HepG2 (cell line): ENCODE measurements around the gene GSAP. TPM values are rescaled to one million over a fixed set of nuclear protein-coding genes. Genes with fewer than 3 reads are reported as not detected.
"Not testable (repeated sequence)": the region's sequence is repeated elsewhere in the genome, so short reads cannot be mapped to it uniquely, and the experiment has no call there.

ENCODE experiments used
- ATAC-seq: fragments of 200-7000 bp; cut with Tn5 transposase; 3 replicates; pipeline ENCODE4 v1.9.1; 2020; ENCODE audit warnings: mild to moderate bottlenecking, moderate library complexity
- BruUV-seq: library from RNA; stranded (reverse); fragments of 400-500 nt; replicated peaks from 2 replicates; lab custom pipeline; 2021; lab: Mats Ljungman, UMichigan
- CTCF ChIA-PET: fragments of 300-600 bp; formaldehyde crosslinking; extraction: SDS; loops from one replicate; lab custom pipeline; 2021; ENCODE audit warnings: low total read pairs, inconsistent platforms, low intra/inter-chr PET ratio; lab: Yijun Ruan, JAX
- POLR2A ChIA-PET: fragments of 350-600 bp; sonication (Branson Sonifier 250); formaldehyde crosslinking; loops from one replicate; lab custom pipeline; 2020; ENCODE audit warnings: antibody characterized with exemption, inconsistent platforms; lab: Yijun Ruan, JAX
- DNase-seq: peaks from one replicate; pipeline ENCODE4 v3.0.0-alpha.2; 2015; ENCODE audit warnings: low spot score
- FAIRE-seq: peaks from 3 replicates; lab custom pipeline; 2011; peaks lifted over from hg19 to GRCh38; lab: Jason Lieb, UNC
- H2AFZ ChIP-seq: one replicate; pipeline ENCODE4 v1.6.1; 2011; ENCODE audit warnings: low read length, inconsistent platforms
- H3K27ac ChIP-seq: fragments of 300-600 bp; 3 replicates; pipeline ENCODE4 v1.8.0; 2011; ENCODE audit warnings: mixed run types, mild to moderate bottlenecking, mixed read lengths, low read length, inconsistent platforms; ENCODE audit not compliant: insufficient read depth; ENCODE audit errors: extremely low read length
- H3K27me3 ChIP-seq, 2 experiments: fragments of 200-600 bp in 1 of 2; 2 replicates in 1 of 2; 3 replicates in 1 of 2; pipeline versions ENCODE4 v1.6.0 to v1.8.0; 2011; ENCODE audit warnings: low read length in 2 of 2, mild to moderate bottlenecking in 2 of 2, moderate library complexity in 2 of 2, inconsistent platforms in 1 of 2; ENCODE audit not compliant: insufficient read depth in 2 of 2, control insufficient read depth in 1 of 2
- H3K36me3 ChIP-seq, 2 experiments: fragments of 200-600 bp in 1 of 2; replicated peaks in 1 of 2; 2 replicates in 1 of 2; 3 replicates in 1 of 2; pipeline versions ENCODE4 v1.5.1 to v1.8.0; 2011; ENCODE audit warnings: low read length in 2 of 2, inconsistent platforms in 1 of 2; ENCODE audit not compliant: insufficient read depth in 2 of 2, control insufficient read depth in 1 of 2
- H3K4me1 ChIP-seq: 2 replicates; pipeline ENCODE4 v1.5.1; 2012; ENCODE audit warnings: low read length, inconsistent platforms; ENCODE audit not compliant: insufficient read depth
- H3K4me2 ChIP-seq: 2 replicates; pipeline ENCODE4 v1.6.0; 2011; ENCODE audit warnings: low read depth, low read length, inconsistent platforms
- H3K4me3 ChIP-seq, 3 experiments: fragments of 200-600 bp in 1 of 3; sonication (generic), shearing (Covaris generic) in 1 of 3; replicated peaks in 1 of 3; 2 replicates each; pipeline ENCODE4 v1.5.1; 2011 to 2016; ENCODE audit warnings: low read length in 3 of 3, inconsistent platforms in 2 of 3, low read depth in 2 of 3, mild to moderate bottlenecking in 2 of 3, control low read depth in 1 of 3, mixed read lengths in 1 of 3; ENCODE audit not compliant: insufficient read depth in 1 of 3
- H3K79me2 ChIP-seq: one replicate; pipeline ENCODE4 v1.6.1; 2011; ENCODE audit warnings: low read length, inconsistent platforms; ENCODE audit not compliant: insufficient read depth
- H3K9ac ChIP-seq: 2 replicates; pipeline ENCODE4 v1.6.0; 2011; ENCODE audit warnings: mild to moderate bottlenecking, low read depth, low read length, inconsistent platforms; ENCODE audit not compliant: insufficient read depth
- H3K9me3 ChIP-seq: 2 replicates; pipeline ENCODE4 v1.5.1; 2012; ENCODE audit warnings: mild to moderate bottlenecking, low read length
- H4K20me1 ChIP-seq: 2 replicates; pipeline ENCODE4 v1.6.0; 2011; ENCODE audit warnings: inconsistent platforms, mild to moderate bottlenecking, low read length, moderate library complexity; ENCODE audit not compliant: insufficient read depth
- HOXA3 ChIP-seq: sonication (generic); formaldehyde crosslinking; IDR thresholded peaks from 2 replicates; pipeline ENCODE4 v1.5.0; 2020; ENCODE audit warnings: missing genetic modification reagents
- KDM6A ChIP-seq: IDR thresholded peaks from 2 replicates; pipeline ENCODE4 v1.6.1; 2016; ENCODE audit warnings: low read depth
- ONECUT2 ChIP-seq: sonication (generic); formaldehyde crosslinking; IDR thresholded peaks from 2 replicates; pipeline ENCODE4 v1.4.0; 2020; ENCODE audit warnings: missing genetic modification reagents
- PTBP1 ChIP-seq: fragments of 200-400 bp; formaldehyde crosslinking; IDR thresholded peaks from 2 replicates; pipeline ENCODE4 v1.6.1; 2018; ENCODE audit warnings: low read length, low read depth; ENCODE audit not compliant: poor library complexity, severe bottlenecking
- SOX6 ChIP-seq, 2 experiments: fragments of 450-650 bp in 1 of 2; sonication (generic) in 1 of 2; formaldehyde crosslinking in 1 of 2; IDR thresholded peaks; 2 replicates each; pipeline versions ENCODE4 v1.4.0 to v1.6.1; 2017 to 2020; ENCODE audit warnings: antibody characterized with exemption in 1 of 2, mild to moderate bottlenecking in 1 of 2, missing genetic modification reagents in 1 of 2
- SUZ12 ChIP-seq: fragments of 150-350 bp; IDR thresholded peaks from 2 replicates; pipeline ENCODE4 v1.6.1; 2014; ENCODE audit warnings: low read depth, low read length
- TFDP2 ChIP-seq: sonication (generic); formaldehyde crosslinking; IDR thresholded peaks from 2 replicates; pipeline ENCODE4 v1.4.0; 2020; ENCODE audit warnings: missing genetic modification reagents
- ZNF101 ChIP-seq: sonication (generic); formaldehyde crosslinking; IDR thresholded peaks from 2 replicates; pipeline ENCODE4 v1.4.0; 2020; ENCODE audit warnings: mild to moderate bottlenecking, low read depth, missing genetic modification reagents, borderline replicate concordance
- ZNF776 ChIP-seq: sonication (generic); formaldehyde crosslinking; IDR thresholded peaks from 2 replicates; pipeline ENCODE4 v1.4.0; 2020; ENCODE audit warnings: mild to moderate bottlenecking, missing genetic modification reagents
- WGBS: methylation state at CpG from one replicate; pipeline ENCODE4 v1.1.6; 2017; ENCODE audit warnings: low lambda C conversion rate; 5-methylcytosine and 5-hydroxymethylcytosine counted together
- in situ Hi-C: cut with HindIII; loops from 2 replicates; pipeline ENCODE4 v1.10.0; 2017; ENCODE audit warnings: low pct_unique_long_range_greater_than_20kb; ENCODE audit not compliant: extremely low pct_ligation_motif_present
- intact Hi-C: fragments of 100-400 bp; cut with micrococcal nuclease; formaldehyde crosslinking; loops from one replicate; pipeline ENCODE4 v1.10.0; 2022; ENCODE audit not compliant: unreplicated experiment
- polyA plus RNA-seq, 8 experiments: library from polyadenylated mRNA; depleted of rRNA in 3 of 8; stranded (reverse) in 7 of 8; unstranded in 1 of 8; fragments of >200 nt; fragmentation: Illumina TruSeq in 4 of 8; extraction: Trizol in 4 of 8; gene quantifications; 2 replicates each; pipeline versions ENCODE4 v1.2.1 to v1.2.3, GENCODE V29; 2011 to 2016; ENCODE audit warnings: low read depth in 4 of 8, missing spikeins in 1 of 8, mixed read lengths in 1 of 8; ENCODE audit not compliant: insufficient read depth in 1 of 8
- total RNA-seq, 5 experiments: library from RNA; depleted of rRNA; stranded (reverse); fragments of >200 nt; fragmentation: Illumina TruSeq; extraction: Trizol; gene quantifications; 2 replicates each; pipeline ENCODE4 v1.2.3, GENCODE V29; 2016; ENCODE audit warnings: low read depth in 1 of 5
- TF ChIP-seq, protein P1 (sequence below): sonication (generic); formaldehyde crosslinking; IDR thresholded peaks from 2 replicates; pipeline ENCODE4 v1.5.0; 2020; ENCODE audit warnings: mild to moderate bottlenecking, missing genetic modification reagents
- TF ChIP-seq, protein P2 (sequence below): sonication (generic); formaldehyde crosslinking; IDR thresholded peaks from 2 replicates; pipeline ENCODE4 v1.5.0; 2020; ENCODE audit warnings: missing genetic modification reagents

The GSAP gene
- total and polyA plus RNA-seq, 2 of the 13 experiments (the other 11 are each of a cell fraction or from before 2014, with no cell fraction given), result 34.6 to 40.6 TPM

GRCh38 chr7:77464589-77464988 lies 48.4 kb upstream of the GSAP start:
- Histone ChIP-seq H3K27me3 (no peaks in the 10 kb centered on the region), H3K4me1 (peaks cover 39% of the 10 kb centered on the region), H3K4me3 (no peak overlapping the region), H3K79me2 (no peaks in the 10 kb centered on the region), H4K20me1 (no peaks in the 10 kb centered on the region), H3K9me3 (no peaks in the 10 kb centered on the region), H3K36me3 (no peaks in the 10 kb centered on the region), H3K9ac (no peak overlapping the region), H3K4me2 (no peak overlapping the region), H3K27ac (no peak overlapping the region), H2AFZ (no peak overlapping the region)
- ChIA-PET POLR2A (no interaction called here), CTCF (no interaction called here)
- TF ChIP-seq, protein P1, sequence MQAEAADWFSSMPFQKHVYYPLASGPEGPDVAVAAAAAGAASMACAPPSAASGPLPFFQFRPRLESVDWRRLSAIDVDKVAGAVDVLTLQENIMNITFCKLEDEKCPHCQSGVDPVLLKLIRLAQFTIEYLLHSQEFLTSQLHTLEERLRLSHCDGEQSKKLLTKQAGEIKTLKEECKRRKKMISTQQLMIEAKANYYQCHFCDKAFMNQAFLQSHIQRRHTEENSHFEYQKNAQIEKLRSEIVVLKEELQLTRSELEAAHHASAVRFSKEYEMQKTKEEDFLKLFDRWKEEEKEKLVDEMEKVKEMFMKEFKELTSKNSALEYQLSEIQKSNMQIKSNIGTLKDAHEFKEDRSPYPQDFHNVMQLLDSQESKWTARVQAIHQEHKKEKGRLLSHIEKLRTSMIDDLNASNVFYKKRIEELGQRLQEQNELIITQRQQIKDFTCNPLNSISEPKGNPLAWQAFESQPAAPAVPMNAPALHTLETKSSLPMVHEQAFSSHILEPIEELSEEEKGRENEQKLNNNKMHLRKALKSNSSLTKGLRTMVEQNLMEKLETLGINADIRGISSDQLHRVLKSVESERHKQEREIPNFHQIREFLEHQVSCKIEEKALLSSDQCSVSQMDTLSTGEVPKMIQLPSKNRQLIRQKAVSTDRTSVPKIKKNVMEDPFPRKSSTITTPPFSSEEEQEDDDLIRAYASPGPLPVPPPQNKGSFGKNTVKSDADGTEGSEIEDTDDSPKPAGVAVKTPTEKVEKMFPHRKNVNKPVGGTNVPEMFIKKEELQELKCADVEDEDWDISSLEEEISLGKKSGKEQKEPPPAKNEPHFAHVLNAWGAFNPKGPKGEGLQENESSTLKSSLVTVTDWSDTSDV (CRISPR knock-in tag), result no peak
- TF ChIP-seq ZNF101 (no peak), SUZ12 (no peak), ZNF776 (CRISPR knock-in tag) (no peak), SOX6 (IDR thresholded peaks at IDR 0.05) (no peak), SOX6 (CRISPR knock-in tag; IDR thresholded peaks at IDR 0.05) (no peak), KDM6A (CRISPR knock-in tag) (no peak), PTBP1 (no peak), HOXA3 (CRISPR knock-in tag) (no peak), ONECUT2 (CRISPR knock-in tag) (no peak), TFDP2 (no peak)
- TF ChIP-seq, protein P2, sequence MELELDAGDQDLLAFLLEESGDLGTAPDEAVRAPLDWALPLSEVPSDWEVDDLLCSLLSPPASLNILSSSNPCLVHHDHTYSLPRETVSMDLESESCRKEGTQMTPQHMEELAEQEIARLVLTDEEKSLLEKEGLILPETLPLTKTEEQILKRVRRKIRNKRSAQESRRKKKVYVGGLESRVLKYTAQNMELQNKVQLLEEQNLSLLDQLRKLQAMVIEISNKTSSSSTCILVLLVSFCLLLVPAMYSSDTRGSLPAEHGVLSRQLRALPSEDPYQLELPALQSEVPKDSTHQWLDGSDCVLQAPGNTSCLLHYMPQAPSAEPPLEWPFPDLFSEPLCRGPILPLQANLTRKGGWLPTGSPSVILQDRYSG, result no peak
- no peak for ATAC-seq
- no TSS peak for BruUV-seq
- WGBS, result 97% methylated on average over 4 of the region's 4 CpGs
- FAIRE-seq, result no peak
- in situ Hi-C loops, result no loop called here
- DNase-seq, result no peak
- intact Hi-C loops, result no loop called here

DNA sequence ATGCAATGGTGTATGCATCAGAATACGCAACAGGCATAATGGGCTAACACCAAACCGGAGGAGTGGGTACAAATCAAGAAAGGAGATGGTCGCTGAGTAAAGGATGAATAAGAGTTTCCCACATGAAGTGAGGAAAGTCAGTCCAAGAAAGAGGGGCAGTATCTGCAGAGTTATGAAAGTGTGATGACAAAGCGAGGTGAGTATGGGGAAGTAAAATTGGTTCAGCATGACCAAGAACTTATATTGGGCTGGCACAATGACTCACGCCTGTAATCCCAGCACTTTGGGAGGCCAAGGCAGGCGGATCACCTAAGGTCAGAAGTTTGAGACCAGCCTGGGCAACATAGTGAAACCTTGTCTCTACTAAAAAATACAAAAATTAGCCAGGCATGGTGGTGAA lies 47.5 kb upstream of the GSAP start:
- intact Hi-C loops, ATAC-seq, POLR2A ChIA-PET, FAIRE-seq, H3K36me3 ChIP-seq, H2AFZ ChIP-seq, H4K20me1 ChIP-seq, H3K79me2 ChIP-seq, DNase-seq, H3K9me3 ChIP-seq, H3K27me3 ChIP-seq, H3K27ac ChIP-seq, H3K4me3 ChIP-seq, in situ Hi-C loops, BruUV-seq, H3K9ac ChIP-seq, CTCF ChIA-PET, H3K4me2 ChIP-seq: not testable (repeated sequence)
- peaks cover 49% of the 10 kb centered on the region for H3K4me1 ChIP-seq
- 95% methylated on average over 6 of the region's 6 CpGs for WGBS
